H7 (cell line): ENCODE results near the gene SCAMP1. TPM values are rescaled to one million over a fixed set of nuclear protein-coding genes. Genes with fewer than 3 reads are reported as not detected.

Experiments
- DNase-seq: peaks from one replicate; pipeline ENCODE4 v3.0.0; 2012
- H3K27me3 ChIP-seq: 2 replicates; pipeline ENCODE4 v1.6.0; 2011; ENCODE audit warnings: mild to moderate bottlenecking, low read length; ENCODE audit not compliant: control insufficient read depth, insufficient read depth
- H3K36me3 ChIP-seq: replicated peaks from 2 replicates; pipeline ENCODE4 v1.5.1; 2011; ENCODE audit warnings: low read length; ENCODE audit not compliant: control insufficient read depth, insufficient read depth
- H3K4me3 ChIP-seq: 2 replicates; pipeline ENCODE4 v1.5.1; 2011; ENCODE audit warnings: low read depth, mild to moderate bottlenecking, control low read depth, low read length, moderate library complexity; ENCODE audit not compliant: insufficient read depth
- total RNA-seq: library from RNA; depleted of rRNA; stranded (reverse); fragments of >200 nt; shearing (Covaris generic); gene quantifications from 2 replicates; pipeline ENCODE4 v1.2.3, GENCODE V29; 2014

Gene SCAMP1
- total RNA-seq, 1 experiment from 2014 or later: 39.1 TPM

GRCh38 chr5:78504704-78505677, 144.6 kb downstream of the SCAMP1 start:
- DNase-seq: no peak
- Histone ChIP-seq H3K4me3 (no peak overlapping the region), H3K27me3 (no peaks in the 10 kb centered on the region), H3K36me3 (no peaks in the 10 kb centered on the region)

GRCh38 chr5:78505860-78506259, 145.4 kb downstream of the SCAMP1 start:
- Histone ChIP-seq H3K36me3 (no peaks in the 10 kb centered on the region), H3K4me3 (no peak overlapping the region)

GRCh38 chr5:78506261-78507024, 146.0 kb downstream of the SCAMP1 start:
- DNase-seq: no peak
- H3K27me3 ChIP-seq: no peaks in the 10 kb centered on the region
- H3K4me3 ChIP-seq: no peak overlapping the region
- no peaks in the 10 kb centered on the region for H3K36me3 ChIP-seq

More at GRCh38 chr5:78505860-78506259, 145.4 kb downstream of the SCAMP1 start:
- no peak for DNase-seq
- H3K27me3 ChIP-seq: no peaks in the 10 kb centered on the region

- no peak for DNase-seq
- no peaks in the 10 kb centered on the region for H3K27me3 ChIP-seq
- no peaks in the 10 kb centered on the region for H3K36me3 ChIP-seq
- no peak overlapping the region for H3K4me3 ChIP-seq
Observed at GRCh38 chr5:78507531-78507930, 147.1 kb downstream of the SCAMP1 start.

- Histone ChIP-seq H3K36me3 (no peaks in the 10 kb centered on the region), H3K27me3 (no peaks in the 10 kb centered on the region), H3K4me3 (no peak overlapping the region)
- DNase-seq: no peak
Observed at GRCh38 chr5:78508186-78508765, 147.9 kb downstream of the SCAMP1 start.

- Histone ChIP-seq H3K27me3 (no peaks in the 10 kb centered on the region), H3K36me3 (no peaks in the 10 kb centered on the region), H3K4me3 (no peak overlapping the region)
- no peak for DNase-seq
Observed at GRCh38 chr5:78509145-78509865, 148.9 kb downstream of the SCAMP1 start.

- Histone ChIP-seq H3K4me3 (peak overlapping the region; percentile 35), H3K27me3 (no peaks in the 10 kb centered on the region), H3K36me3 (no peaks in the 10 kb centered on the region)
- DNase-seq: peak; percentile 90
Observed at GRCh38 chr5:78509884-78510769, 149.7 kb downstream of the SCAMP1 start.

GRCh38 chr5:78511121-78511906, 150.9 kb downstream of the SCAMP1 start:
- no peaks in the 10 kb centered on the region for H3K36me3 ChIP-seq
- no peak overlapping the region for H3K4me3 ChIP-seq
- DNase-seq: no peak
- no peaks in the 10 kb centered on the region for H3K27me3 ChIP-seq

- DNase-seq: no peak
- Histone ChIP-seq H3K27me3 (no peaks in the 10 kb centered on the region), H3K36me3 (no peaks in the 10 kb centered on the region), H3K4me3 (no peak overlapping the region)
Observed at GRCh38 chr5:78512435-78512834, 152.0 kb downstream of the SCAMP1 start.

GRCh38 chr5:78513441-78513840, 153.0 kb downstream of the SCAMP1 start:
- H3K4me3 ChIP-seq: no peak overlapping the region
- H3K27me3 ChIP-seq: no peaks in the 10 kb centered on the region
- no peak for DNase-seq
- no peaks in the 10 kb centered on the region for H3K36me3 ChIP-seq

GRCh38 chr5:78514427-78515330, 154.3 kb downstream of the SCAMP1 start:
- Histone ChIP-seq H3K4me3 (no peak overlapping the region), H3K36me3 (no peaks in the 10 kb centered on the region), H3K27me3 (no peaks in the 10 kb centered on the region)
- no peak for DNase-seq

GRCh38 chr5:78515670-78516069, 155.3 kb downstream of the SCAMP1 start:
- DNase-seq: peak; percentile 55

More at GRCh38 chr5:78515670-78516069, 155.3 kb downstream of the SCAMP1 start:
- Histone ChIP-seq H3K36me3 (no peaks in the 10 kb centered on the region), H3K4me3 (no peak overlapping the region), H3K27me3 (no peaks in the 10 kb centered on the region)
